CD4-positive, alpha-beta T cell treated with Interleukin-17A for 1 hour (primary cell): ENCODE results near the gene SEMA6D.

Source experiments
- DNase-seq: peaks from one replicate; pipeline ENCODE4 v3.0.0-alpha.2; 2020

Gene SEMA6D

DNA sequence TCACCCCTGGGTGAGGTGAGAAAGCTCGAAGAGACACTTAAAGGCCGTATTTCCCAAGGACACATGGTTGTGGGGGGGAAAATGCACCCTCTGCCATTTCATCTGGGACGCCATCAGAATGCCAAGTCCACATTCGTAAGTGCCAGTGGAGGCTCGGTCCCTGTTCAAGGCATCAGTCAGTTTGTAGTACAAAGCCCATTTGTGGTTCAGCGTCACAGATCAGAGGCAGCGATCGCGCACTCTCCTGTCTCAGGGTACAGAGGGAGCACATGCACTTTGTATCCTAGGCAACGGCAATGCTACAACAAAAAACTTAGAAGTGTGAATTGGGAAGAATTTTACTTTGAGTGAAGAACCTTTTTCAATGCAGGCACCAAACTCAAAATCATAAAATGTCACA, 27.2 kb downstream of the SEMA6D start:
- DNase-seq: no peak

DNA sequence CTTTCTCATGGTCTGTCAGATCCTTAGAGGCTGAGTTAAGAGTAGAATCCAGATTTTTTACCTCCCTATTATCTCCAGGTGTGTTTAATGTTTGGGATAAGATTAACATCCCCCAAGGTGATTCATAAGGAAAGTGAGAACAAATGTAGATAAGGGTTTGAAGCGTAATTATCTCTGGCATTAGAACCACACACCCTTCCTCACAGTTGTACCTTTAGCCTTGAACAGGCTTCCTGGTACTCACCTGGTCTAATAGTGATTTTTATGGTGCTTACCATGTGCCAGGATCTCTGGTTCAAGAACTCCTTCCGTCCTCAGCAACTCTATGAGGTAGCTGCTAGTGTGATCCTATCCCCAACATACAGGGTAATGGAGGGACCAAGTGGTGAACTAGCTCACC, 27.7 kb downstream of the SEMA6D start:
- no peak for DNase-seq

DNA sequence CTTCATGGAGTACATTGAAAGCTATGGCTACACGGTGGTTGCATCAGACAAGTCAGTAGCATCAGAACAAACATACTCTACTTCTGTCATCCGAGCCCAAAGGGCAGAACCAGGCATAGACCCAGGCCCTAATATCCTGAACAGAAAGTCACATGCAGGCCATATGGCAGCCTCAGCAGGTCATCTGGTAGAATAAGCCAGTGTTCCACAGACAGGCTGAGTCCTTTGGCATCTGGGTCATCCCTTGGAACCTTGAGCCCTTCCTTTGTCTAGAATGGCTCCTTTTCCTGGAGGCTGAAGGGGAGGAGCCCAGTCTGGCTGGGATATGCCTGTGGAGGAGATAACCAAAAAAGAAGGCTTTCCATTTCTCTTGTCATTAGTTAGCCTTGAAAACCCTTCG, 29.2 kb downstream of the SEMA6D start:
- no peak for DNase-seq

DNA sequence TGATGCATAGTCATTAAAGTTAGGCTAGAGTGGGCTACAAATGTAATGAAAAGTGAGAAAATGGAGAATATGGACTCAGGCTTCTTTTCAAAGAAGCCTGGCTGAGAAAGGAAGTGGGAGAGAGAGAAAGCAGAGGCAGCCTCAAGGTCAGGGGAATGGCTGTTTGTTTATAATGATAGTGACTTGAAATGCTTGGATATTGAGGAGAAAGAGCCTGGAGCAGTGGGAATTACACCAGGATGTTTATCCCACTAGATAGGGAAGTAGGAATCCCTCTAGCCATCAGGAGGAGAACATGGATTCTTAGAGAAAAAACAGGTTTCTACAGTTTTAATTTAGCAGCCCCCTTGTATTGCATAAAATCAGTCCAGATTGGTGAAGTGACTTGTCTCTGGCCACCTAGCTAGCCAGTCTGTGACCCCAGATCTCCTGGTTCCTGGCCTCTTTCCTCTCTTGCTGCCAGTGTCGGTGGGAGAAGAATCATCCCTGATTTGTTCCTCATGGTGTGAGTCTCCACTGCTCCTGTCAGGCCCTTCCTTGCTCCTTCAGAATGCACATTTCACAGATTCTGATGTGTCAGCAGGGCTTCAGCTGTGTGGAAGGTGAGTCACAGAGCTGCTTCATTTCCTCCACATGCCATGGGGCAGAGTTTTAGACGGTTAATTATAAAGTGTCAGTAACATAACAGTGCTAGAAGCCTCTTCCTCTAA, 32.9 kb downstream of the SEMA6D start:
- DNase-seq: no peak

DNA sequence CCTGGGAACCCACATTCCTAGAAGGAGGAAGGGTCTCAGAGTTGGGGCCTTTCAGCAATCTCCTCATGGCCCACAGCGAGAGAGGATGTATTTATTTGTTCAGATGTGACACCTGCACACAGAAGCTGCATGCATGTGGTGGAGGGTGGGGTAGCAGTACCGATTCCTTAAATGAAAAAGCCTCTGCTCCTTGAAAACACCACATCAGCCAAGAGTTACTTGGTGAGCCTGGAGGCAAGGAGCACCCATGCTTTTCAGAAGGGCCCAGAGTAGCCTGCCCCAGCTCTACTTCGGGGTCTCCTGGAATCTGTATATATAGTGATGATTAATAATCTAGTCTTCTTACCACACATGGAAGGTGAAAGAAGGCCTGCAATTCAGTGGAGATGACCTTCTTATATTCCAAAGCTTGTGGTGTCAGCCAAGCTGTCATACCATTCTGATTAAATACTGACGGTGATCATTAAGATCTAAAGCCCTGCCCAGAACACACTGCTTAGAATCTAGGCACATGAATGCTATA, 33.5 kb downstream of the SEMA6D start:
- DNase-seq: no peak

DNA sequence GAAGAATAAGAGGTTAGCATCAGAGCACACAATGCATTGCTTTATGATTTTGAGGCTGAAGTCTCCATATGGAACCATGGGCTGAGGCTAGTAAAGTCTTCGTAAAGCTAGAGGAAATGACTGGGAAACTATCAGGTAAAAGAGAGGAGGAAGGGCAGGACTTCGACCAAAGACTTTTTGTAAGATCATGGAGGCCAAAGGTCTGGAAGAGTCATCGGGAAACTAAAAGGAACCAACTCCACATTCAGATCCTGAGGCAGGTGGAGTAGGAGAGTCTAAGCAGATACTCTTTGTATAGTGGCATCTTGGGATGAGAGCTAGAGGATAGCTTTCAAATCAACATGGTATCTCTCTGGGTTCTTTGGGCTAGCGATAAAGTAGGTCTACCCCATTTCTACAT, 36.3 kb downstream of the SEMA6D start:
- DNase-seq: no peak

DNA sequence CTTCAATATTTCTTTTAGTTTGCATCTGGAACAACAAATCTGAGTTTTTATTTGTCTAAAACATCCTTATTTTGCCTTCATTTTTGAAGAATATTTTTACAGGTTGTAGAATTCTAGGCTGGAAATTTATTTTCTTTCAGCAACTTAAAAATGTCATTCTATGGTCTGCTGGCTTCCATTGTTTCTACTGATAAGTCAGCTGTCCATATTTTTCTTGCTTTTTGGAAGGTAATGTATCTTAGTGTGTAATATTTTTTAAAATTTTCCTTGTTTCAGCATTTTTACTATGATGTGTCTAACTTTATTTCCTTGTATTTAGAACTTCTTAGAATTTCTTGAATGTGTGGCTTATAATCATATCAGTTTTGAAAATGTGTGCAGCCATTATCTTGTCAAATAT, 37.0 kb downstream of the SEMA6D start:
- no peak for DNase-seq

DNA sequence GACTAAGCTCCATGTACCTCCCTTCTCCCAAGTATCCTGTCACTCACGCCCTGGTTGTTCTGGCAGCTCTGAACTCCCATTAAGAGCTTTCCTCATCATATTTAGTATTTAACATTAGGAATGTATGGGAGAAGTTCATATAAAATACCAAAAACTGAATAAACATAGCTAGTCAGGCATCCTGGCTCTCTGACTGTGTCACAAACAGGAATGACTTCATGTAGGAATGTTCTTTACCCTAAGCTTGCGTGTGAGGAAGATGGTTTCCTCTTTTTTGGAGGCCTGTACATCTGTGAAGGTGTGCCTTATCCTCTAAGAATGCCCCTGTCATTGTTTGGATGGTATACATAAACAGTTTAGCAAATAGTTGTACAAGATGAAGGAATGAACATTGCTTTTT, 38.6 kb downstream of the SEMA6D start:
- no peak for DNase-seq

DNA sequence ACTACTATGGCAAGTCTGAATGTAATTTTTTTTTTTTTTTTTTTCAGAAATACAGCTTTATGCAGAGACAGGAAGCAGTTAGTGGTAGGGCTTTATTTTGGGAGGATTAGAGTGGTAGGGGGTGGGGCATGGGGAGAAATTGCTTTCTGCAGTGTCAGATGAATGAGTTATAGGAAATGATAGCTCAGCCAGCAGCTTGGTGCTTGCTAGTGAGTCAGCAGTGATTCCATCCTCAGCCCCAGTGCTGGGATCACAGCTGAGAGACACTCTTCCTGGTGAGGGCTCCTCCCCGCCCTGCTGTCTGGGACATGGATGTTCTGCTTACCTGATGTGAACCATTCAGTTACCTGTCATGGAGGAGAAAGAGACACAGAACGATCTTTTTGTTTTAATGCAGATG, 39.6 kb downstream of the SEMA6D start:
- DNase-seq: no peak

DNA sequence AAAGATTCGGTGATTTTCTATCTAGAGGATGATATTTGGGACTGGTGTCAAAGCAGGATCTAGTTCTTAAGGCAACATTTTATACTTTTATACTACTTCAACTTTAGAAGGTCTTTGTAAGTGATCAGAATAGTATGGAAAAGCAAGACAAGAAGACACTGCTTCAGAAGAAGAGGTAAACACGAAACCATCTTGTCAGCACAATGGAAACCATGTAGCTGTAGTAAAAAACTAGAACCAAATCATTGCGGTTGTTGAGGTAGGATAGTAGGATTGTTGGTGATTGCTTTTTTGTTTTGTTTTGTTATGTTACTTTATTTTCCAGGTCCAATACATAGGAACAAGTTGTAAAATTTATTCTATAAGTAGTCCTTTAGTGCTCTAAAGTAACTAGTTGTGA, 40.0 kb downstream of the SEMA6D start:
- no peak for DNase-seq

DNA sequence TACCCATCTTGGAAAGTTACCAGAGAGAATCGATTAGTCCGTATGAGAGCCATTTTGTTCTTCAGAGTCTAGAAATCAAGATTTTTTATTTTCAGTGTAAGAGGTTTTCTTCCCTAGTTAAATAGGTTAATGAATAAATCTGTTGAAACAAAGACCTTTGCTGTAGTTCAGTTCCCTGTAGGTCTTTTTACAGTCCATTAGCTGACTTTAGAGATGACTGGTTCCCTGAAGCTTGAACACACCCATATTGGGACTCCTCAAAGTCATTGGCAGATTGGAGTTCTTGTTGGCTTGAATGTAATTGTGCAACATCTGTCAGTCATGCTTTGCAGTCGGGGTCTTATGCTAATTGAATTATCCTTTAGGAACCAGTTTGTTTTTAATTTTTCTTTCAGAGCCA, 45.3 kb downstream of the SEMA6D start:
- no peak for DNase-seq

DNA sequence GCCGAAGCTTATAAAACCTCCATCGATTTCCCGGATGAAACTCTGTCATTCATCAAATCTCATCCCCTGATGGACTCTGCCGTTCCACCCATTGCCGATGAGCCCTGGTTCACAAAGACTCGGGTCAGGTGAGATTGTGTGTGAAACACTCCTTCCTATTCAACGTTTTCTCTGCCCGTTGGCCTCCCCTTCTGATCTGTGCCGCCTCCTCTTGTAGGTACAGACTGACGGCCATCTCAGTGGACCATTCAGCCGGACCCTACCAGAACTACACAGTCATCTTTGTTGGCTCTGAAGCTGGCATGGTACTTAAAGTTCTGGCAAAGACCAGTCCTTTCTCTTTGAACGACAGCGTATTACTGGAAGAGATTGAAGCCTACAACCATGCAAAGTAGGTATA, 47.4 kb downstream of the SEMA6D start:
- DNase-seq: no peak

DNA sequence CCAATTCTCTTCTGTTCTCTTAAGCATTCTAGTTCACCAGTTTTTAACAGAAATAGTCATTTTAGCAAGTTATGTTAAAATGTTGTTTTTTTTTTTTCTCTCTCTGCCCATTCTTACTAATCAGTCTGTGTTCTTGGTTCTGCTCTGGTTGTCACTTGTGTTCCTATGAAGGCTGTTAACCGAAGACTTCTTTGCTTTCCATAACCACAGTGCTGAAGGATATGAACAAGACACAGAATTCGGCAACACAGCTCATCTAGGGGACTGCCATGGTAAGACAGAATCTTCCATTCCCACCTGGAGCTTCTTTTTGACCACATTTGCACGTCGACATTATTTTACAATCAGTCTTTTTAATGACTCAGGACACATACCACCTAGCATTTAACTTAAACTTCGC, 49.1 kb downstream of the SEMA6D start:
- DNase-seq: no peak

DNA sequence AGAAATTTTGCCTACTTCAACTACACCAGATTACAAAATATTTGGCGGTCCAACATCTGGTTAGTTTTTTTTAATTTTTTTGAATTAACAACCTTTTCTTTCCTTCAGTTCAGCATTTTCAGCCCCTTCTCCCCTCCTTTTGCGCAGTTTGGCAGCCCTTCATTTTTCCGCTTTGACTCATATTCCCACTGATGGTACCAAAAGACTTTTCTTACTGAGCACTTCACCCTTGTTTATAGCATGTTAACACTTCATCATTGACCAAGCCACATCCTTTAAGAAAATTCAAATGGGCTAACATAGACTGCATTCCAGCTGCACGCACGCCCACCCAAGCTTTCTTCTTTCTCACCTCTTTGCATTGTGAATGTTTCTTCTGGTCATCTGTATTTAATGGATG, 49.7 kb downstream of the SEMA6D start:
- no peak for DNase-seq

DNA sequence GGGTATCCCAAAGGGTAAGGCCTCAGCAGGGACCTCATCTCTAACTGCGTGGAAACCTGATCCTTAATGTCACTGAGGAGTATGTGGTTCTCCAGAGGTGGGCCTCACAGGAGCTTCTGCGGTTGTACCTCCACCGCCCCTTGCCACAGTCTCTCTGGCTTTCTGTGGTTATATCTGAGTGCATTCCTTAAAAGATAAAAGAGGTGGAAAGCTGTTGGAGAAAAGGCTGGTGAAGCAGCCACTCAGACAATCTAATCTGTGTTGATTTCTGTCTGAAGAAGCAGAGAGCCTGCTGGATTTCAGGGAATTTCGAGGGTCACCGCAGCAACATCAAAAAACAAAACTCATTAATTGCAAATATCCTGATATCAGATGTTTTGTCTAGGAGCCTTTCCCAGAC, 51.4 kb downstream of the SEMA6D start:
- DNase-seq: no peak

DNA sequence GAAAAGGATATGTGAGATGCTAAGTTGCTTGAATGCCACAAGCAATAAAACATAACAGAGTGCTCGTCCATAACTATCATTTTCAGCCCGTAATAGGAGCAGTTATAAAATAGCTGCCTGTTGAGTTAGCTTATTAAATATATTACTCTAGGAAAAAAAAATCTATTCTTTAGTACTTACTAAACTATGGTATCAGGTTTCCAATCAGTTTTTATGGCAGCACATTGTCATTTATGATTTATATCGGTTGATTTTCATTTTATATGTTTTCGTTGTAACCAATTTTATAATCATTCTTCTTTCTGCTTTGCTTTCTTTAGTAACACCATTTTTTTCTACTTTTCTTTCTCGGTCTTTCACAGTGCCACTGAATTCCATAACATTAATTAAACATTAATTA, 51.9 kb downstream of the SEMA6D start:
- DNase-seq: no peak

DNA sequence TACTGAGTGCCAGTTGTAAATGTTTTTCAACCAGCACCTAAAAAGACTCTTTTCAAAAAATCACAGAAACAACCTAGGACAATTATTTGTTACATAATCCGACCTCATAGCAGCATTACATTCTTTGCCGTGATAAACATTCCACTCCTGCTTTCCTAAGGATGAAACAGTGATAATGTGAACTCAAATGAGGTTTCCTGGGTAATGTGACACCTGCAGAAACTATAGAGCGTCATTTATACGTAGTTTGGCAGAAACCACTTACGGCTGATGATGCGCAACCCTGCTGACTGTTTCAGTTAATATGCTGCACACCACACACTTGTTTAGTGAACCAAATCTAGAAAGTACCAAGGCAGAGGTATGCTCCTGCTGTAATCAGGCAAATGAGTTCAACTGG, 55.8 kb downstream of the SEMA6D start:
- DNase-seq: no peak

DNA sequence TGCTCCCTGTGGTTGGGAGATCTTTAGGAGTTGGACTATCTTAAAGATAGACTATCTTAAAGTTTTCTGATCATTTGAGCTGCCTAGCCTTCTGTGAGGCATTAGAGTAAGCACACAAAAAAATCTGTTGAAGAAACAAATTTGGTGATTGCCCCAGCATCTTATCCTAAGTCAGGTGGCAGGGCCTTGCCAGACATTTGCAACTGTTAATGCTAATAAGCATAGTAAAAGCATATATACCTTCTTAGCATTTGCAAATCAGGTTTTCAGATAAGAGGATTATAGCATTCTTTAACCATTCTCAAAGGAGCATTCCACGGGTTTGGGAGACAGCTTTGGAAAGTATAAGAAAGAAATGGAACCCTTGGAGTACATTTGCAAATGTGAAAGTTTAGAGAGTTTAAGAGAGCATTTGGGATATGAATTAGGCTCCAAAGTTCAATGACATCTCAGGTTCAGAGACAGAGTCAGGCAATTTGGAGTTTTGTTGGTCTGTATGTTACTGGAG, 61.0 kb downstream of the SEMA6D start:
- no peak for DNase-seq

DNA sequence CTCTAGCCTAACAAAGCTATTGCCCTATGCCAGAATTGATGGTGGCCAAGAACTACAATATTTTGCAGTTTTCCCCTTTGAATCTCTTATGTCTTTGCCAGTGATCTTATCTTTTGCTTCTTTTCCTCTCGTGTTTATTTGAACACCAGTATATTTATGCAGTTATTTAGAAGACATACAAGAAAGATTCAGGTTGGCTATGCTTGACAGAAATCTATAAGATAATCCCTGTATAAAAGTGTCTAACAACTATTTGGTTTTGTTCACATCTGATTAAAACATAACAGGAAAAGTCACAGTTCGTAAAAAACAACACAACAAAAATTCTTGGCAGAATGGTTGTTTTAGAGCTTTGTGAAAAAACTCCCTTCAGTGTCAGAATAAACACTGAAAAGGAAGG, 63.7 kb downstream of the SEMA6D start:
- DNase-seq: no peak

DNA sequence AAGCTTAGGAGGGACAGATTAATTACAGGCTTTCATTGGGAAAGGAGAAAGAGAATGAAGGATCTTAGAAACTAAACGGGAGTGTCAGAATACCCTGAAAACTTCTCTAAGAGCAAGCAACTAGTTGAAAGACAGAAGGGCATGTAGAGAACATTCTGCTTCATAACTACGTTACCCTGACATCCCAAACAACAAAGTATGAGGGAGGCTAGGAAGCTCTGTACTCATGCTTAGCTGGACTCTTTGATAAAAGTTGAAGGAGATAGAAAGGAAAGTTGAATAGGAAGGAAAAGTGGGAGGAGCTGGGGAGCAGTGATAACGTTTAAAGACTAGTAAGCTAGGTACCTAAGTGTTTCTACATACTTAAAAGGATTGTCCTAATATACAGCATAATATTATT, 64.2 kb downstream of the SEMA6D start:
- DNase-seq: no peak

DNA sequence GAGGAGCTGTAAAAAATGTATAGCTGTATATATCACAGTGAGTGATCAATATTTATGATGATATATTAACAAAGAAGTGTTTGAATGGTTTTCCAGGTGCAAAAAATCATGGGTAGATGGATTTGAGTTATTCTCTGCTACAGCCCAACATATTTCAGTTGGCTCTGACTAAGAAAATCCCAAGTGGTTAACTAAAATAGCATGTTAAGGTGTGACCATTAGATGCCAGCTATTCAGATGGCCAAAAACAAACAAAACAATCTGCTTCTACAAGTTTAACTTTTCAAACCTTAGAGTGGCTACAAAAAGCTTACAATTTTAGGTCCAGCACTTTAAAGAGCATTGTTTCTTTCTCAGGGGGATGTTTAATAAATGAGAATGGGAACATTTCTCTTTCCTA, 67.5 kb downstream of the SEMA6D start:
- DNase-seq: no peak

DNA sequence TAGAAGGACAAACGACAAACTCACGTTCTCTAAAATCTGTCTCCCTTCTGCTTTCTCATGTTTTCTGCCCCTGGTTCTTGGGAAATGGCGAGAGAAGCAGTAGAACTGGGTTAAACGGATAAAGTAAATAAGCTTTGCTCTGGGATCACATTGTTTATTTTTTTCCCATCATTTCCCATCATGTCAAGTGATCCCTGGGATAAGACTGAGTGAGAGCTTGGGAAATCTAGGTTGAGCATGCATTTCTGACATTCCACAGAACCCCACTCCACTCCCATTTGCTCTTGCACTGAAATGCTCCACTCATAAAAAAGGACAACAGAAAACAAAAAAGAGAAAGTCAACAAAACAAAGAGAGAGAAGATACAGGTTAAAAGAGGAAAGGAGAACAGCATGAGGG, 69.1 kb downstream of the SEMA6D start:
- no peak for DNase-seq

DNA sequence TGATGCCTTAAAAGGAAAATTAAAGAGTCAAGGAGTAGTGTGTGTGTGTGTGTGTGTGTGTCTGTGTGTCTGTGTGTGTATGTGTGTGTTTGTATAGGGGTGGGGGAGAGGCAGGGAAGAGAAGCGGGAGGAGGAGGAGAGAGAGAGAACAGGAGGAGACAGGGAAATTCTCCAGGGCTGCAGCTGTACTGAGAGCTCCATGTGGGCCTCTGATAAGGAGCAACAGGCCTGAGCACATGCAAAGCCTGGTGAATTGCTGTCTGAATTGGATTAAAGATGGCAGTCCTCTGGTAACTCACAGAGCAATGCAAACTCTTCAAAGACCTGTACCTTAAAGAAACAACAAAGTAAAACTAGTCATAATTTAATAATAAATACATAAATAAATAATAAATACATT, 70.6 kb downstream of the SEMA6D start:
- no peak for DNase-seq

DNA sequence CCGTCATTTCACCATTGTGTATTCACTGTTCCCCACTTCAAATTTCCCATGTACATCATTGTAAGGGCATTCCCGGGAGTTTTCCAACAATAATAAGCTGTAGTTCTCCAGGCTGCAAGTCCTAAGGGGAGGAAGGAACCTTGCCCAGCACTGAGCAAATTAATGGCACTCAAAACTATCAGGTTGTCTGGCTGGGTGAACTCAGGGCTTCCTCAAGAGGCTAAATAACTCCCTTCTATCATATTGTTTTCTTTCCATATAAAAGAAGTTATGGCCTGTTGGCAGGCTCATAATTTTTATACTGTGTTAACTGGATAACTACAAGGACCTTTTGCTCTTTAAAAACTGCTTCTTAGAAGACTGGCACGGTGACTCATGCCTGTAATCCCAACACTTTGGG, 71.4 kb downstream of the SEMA6D start:
- no peak for DNase-seq

DNA sequence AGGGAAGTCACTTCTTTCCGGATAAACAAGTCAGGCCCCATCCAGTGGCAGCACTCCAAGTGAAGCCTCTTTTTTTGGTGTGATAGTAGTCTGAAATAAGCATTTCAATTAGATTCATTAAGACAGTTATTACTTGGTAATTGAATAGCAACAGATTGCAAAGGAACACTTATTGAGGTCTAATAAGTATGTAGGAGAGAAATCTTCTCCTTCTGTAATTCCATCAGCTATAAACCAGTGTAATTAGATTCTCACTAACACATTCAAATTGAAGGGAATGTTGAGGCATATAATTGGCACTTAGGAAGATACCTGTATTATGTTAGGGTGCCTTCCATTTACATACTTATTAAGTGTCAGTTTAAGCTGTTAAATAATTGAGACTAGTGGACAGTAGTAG, 73.9 kb downstream of the SEMA6D start:
- no peak for DNase-seq
